Measurements from ENCODE around the gene THYN1.

THYN1 gene

GRCh38 chr11:134246100-134246499 lies 7.1 kb downstream of the THYN1 start:
- no peak for DNase-seq

- DNase-seq: no peak
These were observed 7.7 kb downstream of the THYN1 start for GRCh38 chr11:134245434-134245833.

GRCh38 chr11:134244593-134244992 lies 8.6 kb downstream of the THYN1 start:
- DNase-seq: peak; percentile 65

GRCh38 chr11:134243913-134244312 lies 9.2 kb downstream of the THYN1 start:
- DNase-seq: no peak

- DNase-seq: no peak
These were observed 10.8 kb downstream of the THYN1 start for GRCh38 chr11:134242376-134242775.

- DNase-seq: no peak
These were observed 12.6 kb downstream of the THYN1 start for GRCh38 chr11:134240592-134240991.

GRCh38 chr11:134238956-134239355 lies 14.2 kb downstream of the THYN1 start:
- no peak for DNase-seq

- DNase-seq: no peak
These were observed 15.6 kb downstream of the THYN1 start for GRCh38 chr11:134237557-134237922.

GRCh38 chr11:134236834-134237556 lies 16.2 kb downstream of the THYN1 start:
- no peak for DNase-seq

- DNase-seq: no peak
These were observed 17.8 kb downstream of the THYN1 start for GRCh38 chr11:134235399-134235798.

- no peak for DNase-seq
These were observed 19.4 kb downstream of the THYN1 start for GRCh38 chr11:134233729-134234179.

GRCh38 chr11:134231958-134232659 lies 21.0 kb downstream of the THYN1 start:
- no peak for DNase-seq

GRCh38 chr11:134230339-134230738 lies 22.8 kb downstream of the THYN1 start:
- no peak for DNase-seq

GRCh38 chr11:134229126-134229790 lies 23.9 kb downstream of the THYN1 start:
- no peak for DNase-seq

- DNase-seq: no peak
These were observed 24.5 kb downstream of the THYN1 start for GRCh38 chr11:134228625-134229024.

- no peak for DNase-seq
These were observed 26.3 kb downstream of the THYN1 start for GRCh38 chr11:134226806-134227325.

GRCh38 chr11:134224710-134225664 lies 28.2 kb downstream of the THYN1 start:
- peak; percentile 60 for DNase-seq

- DNase-seq: peak; percentile 94
These were observed 29.1 kb downstream of the THYN1 start, which contains the start of the genes NCAPD3 and VPS26B for GRCh38 chr11:134223836-134224709. Gene NCAPD3 (minus strand): TSS chr11:134223967. CDS start chr11:134223926, 41 bp downstream. Gene VPS26B (plus strand): TSS chr11:134224671. CDS start chr11:134225123, 452 bp downstream.

- DNase-seq: no peak
These were observed 30.0 kb downstream of the THYN1 start for GRCh38 chr11:134223121-134223520.

GRCh38 chr11:134216816-134217215 lies 36.3 kb downstream of the THYN1 start:
- DNase-seq: no peak

- no peak for DNase-seq
These were observed 37.3 kb downstream of the THYN1 start for GRCh38 chr11:134215836-134216235.
